Stimulated activated naive CD8-positive, alpha-beta T cell treated with anti-CD3 and anti-CD28 coated beads, Interleukin-15, Interleukin-2, amounts not matched to agents 100 ng/mL and 50 ng/mL, for 24 hours (primary cell): ENCODE results near the gene TTC33.

Experiments used
- H3K27ac Mint-ChIP-seq: one replicate; pipeline ENCODE4 v1.8.0; 2021; ENCODE audit warnings: mild to moderate bottlenecking, mixed read lengths
- H3K27me3 Mint-ChIP-seq: one replicate; pipeline ENCODE4 v1.8.0; 2021; ENCODE audit warnings: mixed read lengths
- H3K36me3 Mint-ChIP-seq: one replicate; pipeline ENCODE4 v1.8.0; 2021; ENCODE audit warnings: low read depth, mixed read lengths
- H3K4me1 Mint-ChIP-seq: one replicate; pipeline ENCODE4 v1.8.0; 2021; ENCODE audit warnings: low read depth, mixed read lengths
- H3K4me3 Mint-ChIP-seq: one replicate; pipeline ENCODE4 v1.8.0; 2021; ENCODE audit warnings: mild to moderate bottlenecking, mixed read lengths
- H3K9me3 Mint-ChIP-seq: one replicate; pipeline ENCODE4 v1.8.0; 2021; ENCODE audit warnings: mixed read lengths

The TTC33 gene

DNA sequence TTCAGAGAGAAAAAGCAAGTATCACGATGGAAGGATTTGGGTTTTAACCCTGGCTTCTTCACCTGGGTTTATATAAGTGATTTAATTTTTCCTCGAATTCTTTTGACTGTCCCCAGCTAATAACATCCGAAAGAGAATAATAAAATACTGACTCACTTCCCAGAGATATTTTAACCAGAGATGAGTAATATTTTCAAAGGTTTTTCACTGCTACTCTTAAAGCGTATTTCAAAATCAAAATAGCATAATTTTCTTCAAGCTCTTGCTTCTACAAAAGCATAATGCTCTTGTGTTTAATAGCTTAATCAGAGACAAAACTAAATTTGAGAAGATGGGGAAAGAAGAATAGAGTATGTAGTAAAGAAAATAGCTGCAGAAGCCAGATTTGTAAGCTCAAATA is 291.2 kb downstream of the TTC33 start:
- Mint-ChIP-seq H3K9me3 (peaks cover 4% of the 10 kb centered on the region), H3K4me1 (peaks cover 25% of the 10 kb centered on the region), H3K27ac (no peak overlapping the region), H3K4me3 (no peak overlapping the region), H3K36me3 (peaks cover 10% of the 10 kb centered on the region), H3K27me3 (no peaks in the 10 kb centered on the region)
